Activated T-cell treated with anti-CD3 and anti-CD28 coated beads, Interleukin-2, amount 50 U/mL, for 24 hours (primary cell): ENCODE data around the gene SERTAD1.
"Not testable (repeated sequence)": the region's sequence is repeated elsewhere in the genome, so short reads cannot be mapped to it uniquely, and the experiment has no call there.

Experiments used
- DNase-seq: peaks from one replicate; pipeline ENCODE4 v3.0.0-alpha.2; 2020
- H3K27ac Mint-ChIP-seq: 2 replicates; pipeline ENCODE4 v1.8.0; 2020; ENCODE audit warnings: mild to moderate bottlenecking, mixed read lengths
- H3K27me3 Mint-ChIP-seq: 2 replicates; pipeline ENCODE4 v1.8.0; 2020; ENCODE audit warnings: mixed read lengths
- H3K36me3 Mint-ChIP-seq: 2 replicates; pipeline ENCODE4 v1.8.0; 2020; ENCODE audit warnings: low read depth, mixed read lengths
- H3K4me1 Mint-ChIP-seq: 2 replicates; pipeline ENCODE4 v1.8.0; 2020; ENCODE audit warnings: low read depth, mixed read lengths
- H3K4me3 Mint-ChIP-seq: 2 replicates; pipeline ENCODE4 v1.8.0; 2020; ENCODE audit warnings: mild to moderate bottlenecking, moderate library complexity, mixed read lengths
- H3K9me3 Mint-ChIP-seq: 2 replicates; pipeline ENCODE4 v1.8.0; 2020; ENCODE audit warnings: mixed read lengths

SERTAD1 gene

DNA sequence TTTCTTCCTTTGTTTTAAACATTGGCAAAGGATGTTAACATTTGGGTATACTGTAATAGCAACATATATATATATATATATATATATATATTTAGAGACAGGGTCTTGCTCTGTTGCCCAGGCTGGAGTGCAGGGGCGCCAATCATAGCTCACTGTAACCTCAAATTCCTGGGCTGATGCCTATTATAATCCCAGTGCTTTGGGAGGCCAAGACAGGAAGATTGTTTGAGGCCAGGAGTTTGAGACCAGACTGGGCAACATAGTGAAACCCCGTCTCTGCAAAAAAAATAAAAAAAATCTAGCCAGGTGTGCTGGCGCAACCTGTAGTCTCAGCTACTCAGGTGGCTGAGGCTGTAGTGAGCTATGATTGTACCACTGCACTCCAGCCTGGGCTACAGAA lies 34.4 kb upstream of the SERTAD1 start:
- no peaks in the 10 kb centered on the region for H3K36me3 Mint-ChIP-seq
- no peak overlapping the region for H3K27ac Mint-ChIP-seq
- H3K27me3 Mint-ChIP-seq: no peaks in the 10 kb centered on the region
- H3K9me3 Mint-ChIP-seq: no peaks in the 10 kb centered on the region
- no peak overlapping the region for H3K4me3 Mint-ChIP-seq
- peaks cover 16% of the 10 kb centered on the region for H3K4me1 Mint-ChIP-seq
- no peak for DNase-seq

DNA sequence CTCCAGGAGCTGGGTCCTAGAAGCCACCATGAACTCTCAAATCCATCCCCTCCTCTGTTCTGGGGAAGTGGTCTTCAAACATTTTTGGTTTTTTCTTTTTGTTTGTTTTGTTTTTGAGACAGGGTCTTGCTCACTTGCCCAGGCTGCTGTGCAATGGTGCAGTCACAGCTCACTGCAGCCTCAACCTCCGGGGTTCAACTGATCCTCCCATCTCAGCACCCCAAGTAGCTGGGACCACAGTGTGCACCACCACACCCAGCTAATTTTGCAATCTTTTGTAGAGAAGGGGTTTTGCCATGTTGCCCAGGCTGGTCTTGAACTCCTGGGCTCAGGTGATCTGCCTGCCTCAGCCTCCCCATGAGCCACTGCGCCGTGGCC lies 32.8 kb upstream of the SERTAD1 start:
- peaks cover 5% of the 10 kb centered on the region for H3K4me1 Mint-ChIP-seq
- H3K9me3 Mint-ChIP-seq: no peaks in the 10 kb centered on the region
- H3K27me3 Mint-ChIP-seq: no peaks in the 10 kb centered on the region
- no peak overlapping the region for H3K27ac Mint-ChIP-seq
- DNase-seq: no peak
- H3K36me3 Mint-ChIP-seq: no peaks in the 10 kb centered on the region
- no peak overlapping the region for H3K4me3 Mint-ChIP-seq

DNA sequence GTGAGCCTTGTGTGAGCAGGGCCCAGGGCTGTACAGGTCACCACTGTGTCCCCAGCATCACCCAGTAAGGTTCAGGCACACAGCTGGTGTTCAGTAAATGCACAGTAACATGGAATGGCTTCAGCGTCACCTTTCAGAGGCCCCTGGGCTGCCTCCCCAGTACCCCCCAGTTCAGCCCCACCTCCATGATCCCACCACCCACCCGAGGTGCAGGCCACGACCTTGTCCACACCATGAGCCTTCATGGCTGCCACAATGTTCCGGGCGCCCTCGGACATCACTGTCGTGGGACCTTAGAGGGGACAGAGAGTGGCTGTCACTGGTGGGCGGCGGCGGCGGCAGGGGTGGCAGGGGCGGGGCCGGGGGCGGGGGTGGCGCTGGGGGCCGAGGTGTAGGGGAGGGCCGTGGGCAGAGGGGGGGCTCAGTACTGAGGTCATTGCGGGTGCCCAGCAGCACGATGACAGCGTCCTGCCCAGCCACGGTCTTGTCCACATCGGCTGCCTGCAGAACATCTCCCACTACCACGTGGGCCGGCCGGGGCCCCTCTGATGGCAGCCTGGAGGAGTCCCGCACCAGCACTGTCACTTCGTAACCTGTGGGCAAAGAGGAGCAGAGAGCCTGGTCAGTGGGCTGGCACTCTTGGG lies 32.3 kb upstream of the SERTAD1 start:
- no peak overlapping the region for H3K27ac Mint-ChIP-seq

DNA sequence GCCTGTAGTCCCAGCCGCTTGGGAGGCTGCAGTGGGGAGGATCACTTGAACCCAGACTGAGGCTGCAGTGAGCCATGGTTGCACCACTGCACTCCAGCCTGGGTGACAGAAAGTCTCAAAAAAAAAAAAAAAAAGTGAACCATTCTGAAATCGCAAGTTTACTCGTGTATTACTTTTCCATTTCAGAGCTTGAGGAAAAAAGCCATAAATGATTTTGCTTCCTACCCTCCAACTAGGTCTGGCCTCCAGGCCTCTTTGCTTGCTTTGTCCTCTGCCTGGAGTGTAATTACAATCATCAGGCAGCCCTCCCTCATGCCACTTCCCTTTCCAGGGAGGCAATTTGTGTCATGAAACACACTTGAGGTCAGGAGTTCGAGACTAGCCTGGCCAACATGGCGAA lies 31.3 kb upstream of the SERTAD1 start:
- Mint-ChIP-seq H3K27me3 (no peaks in the 10 kb centered on the region), H3K4me3 (no peak overlapping the region), H3K9me3 (no peaks in the 10 kb centered on the region), H3K4me1 (no peaks in the 10 kb centered on the region), H3K36me3 (no peaks in the 10 kb centered on the region), H3K27ac (no peak overlapping the region)
- DNase-seq: no peak

More for the DNA sequence above, 32.3 kb upstream of the SERTAD1 start:
- Mint-ChIP-seq H3K9me3 (no peaks in the 10 kb centered on the region), H3K27me3 (no peaks in the 10 kb centered on the region), H3K4me3 (no peak overlapping the region), H3K36me3 (no peaks in the 10 kb centered on the region), H3K4me1 (peaks cover 3% of the 10 kb centered on the region)
- no peak for DNase-seq

DNA sequence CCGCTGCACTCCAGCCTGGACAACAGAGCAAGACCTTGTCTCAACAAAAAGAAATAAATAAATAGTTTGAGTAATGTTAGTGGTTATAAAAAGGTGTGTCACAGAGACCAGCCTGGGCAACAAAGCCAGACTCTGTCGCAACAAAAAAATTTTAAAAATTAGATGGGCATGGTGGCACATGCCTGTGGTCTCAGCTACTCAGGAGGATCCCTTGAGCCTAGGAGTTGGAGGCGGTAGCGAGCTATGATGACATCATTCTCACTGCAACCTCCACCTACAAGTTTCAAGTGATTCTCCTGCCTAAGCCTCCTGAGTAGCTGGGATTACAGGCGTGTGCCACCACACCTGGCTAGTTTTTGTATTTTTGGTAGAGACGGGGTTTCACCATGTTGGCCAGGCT lies 28.2 kb upstream of the SERTAD1 start:
- not testable (repeated sequence) for DNase-seq, H3K27me3 Mint-ChIP-seq, H3K9me3 Mint-ChIP-seq, H3K4me1 Mint-ChIP-seq, H3K27ac Mint-ChIP-seq, H3K4me3 Mint-ChIP-seq, H3K36me3 Mint-ChIP-seq

DNA sequence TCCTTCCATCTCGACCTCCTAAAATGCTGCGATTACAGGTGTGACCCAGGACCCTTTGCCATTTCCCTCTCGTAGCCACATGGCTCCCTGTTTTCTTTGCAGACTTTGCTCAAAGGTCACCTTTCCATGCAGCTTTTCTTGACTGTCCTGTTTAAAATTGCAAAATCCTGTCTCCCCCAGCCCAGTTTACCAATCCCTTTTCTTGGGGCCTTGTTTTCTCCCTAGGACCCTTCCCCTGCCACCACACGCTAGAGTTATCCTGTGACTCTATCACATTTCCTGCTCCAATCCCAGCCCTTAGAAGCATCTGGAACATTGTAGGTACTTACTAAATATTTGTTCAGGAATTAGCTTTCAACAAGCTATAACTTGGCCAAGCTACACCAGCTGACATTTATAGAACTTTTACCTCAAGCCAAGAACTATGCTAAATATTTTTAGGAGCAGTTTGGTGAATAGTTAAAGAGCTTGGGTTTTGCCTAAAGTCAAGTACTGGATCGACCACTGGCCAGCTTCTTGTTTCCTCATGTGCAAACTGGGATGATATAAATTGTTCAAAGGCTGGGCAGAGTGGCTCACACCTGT lies 27.5 kb upstream of the SERTAD1 start:
- H3K36me3 Mint-ChIP-seq: peaks cover 3% of the 10 kb centered on the region
- no peak overlapping the region for H3K4me3 Mint-ChIP-seq
- no peak overlapping the region for H3K27ac Mint-ChIP-seq
- no peak for DNase-seq
- no peaks in the 10 kb centered on the region for H3K27me3 Mint-ChIP-seq
- no peaks in the 10 kb centered on the region for H3K4me1 Mint-ChIP-seq
- no peaks in the 10 kb centered on the region for H3K9me3 Mint-ChIP-seq

DNA sequence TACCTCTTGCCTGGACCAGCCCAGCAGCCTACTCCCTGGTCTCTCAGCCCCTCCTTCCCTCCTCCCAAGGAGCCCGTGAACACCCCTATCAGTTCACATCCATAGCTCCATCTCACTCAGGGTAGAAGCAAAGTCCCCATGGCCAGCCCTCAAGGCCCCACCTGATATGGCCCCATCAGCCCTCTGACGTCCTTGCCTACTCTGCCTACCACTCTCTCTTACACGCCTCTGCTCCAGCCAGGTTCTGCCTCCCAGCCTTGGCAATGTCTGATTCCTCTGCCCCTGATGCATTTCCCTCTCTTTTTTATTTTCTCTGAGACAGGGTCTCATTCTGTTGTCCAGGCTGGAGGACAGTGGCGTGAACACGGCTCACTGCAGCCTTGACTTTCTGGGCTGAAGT lies 26.2 kb upstream of the SERTAD1 start:
- no peaks in the 10 kb centered on the region for H3K27me3 Mint-ChIP-seq
- H3K36me3 Mint-ChIP-seq: peaks cover 3% of the 10 kb centered on the region
- no peaks in the 10 kb centered on the region for H3K4me1 Mint-ChIP-seq
- no peak for DNase-seq
- H3K27ac Mint-ChIP-seq: no peak overlapping the region
- no peaks in the 10 kb centered on the region for H3K9me3 Mint-ChIP-seq
- H3K4me3 Mint-ChIP-seq: no peak overlapping the region

DNA sequence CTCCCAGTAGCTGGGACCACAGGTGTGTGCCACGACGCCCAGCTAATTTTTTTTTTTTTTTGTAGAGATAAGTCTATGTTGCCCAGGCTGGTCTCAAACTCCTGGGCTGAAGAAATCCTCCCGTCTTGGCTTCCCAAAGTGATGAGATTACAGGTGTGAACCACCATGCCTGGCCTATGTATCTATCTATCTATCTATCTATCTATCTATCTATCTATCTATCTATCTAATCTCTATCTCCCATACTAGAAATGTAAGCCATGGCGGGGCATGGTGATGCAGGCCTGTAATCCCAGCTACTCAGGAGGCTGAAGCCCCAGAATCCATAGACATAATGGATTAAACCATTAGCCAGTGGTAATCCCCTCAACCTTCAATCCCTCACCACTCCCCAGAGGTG lies 24.9 kb upstream of the SERTAD1 start:
- Mint-ChIP-seq H3K4me1 (no peaks in the 10 kb centered on the region), H3K27me3 (no peaks in the 10 kb centered on the region), H3K36me3 (peaks cover 3% of the 10 kb centered on the region), H3K9me3 (no peaks in the 10 kb centered on the region), H3K27ac (no peak overlapping the region), H3K4me3 (no peak overlapping the region)
- no peak for DNase-seq

DNA sequence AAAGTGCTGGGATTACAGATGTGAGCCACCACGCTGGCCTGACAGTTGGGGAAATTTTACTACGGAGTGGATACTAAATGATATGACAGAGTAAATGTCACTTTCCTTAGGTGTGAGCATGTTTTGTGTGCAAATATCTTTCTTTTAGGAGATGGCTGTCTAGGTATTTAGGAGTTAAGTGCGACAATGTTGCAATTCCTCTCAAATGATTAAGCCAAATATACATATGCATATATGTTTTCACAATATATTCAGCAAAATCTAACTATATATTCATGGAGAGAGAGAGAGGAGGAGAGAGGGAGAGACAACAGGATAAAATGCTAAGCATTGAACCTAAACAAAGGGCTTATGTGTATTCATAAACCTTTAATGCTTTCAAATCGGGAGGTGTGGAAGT lies 23.7 kb upstream of the SERTAD1 start:
- peaks cover 4% of the 10 kb centered on the region for H3K4me1 Mint-ChIP-seq
- no peak overlapping the region for H3K27ac Mint-ChIP-seq
- no peak for DNase-seq
- H3K27me3 Mint-ChIP-seq: no peaks in the 10 kb centered on the region
- H3K36me3 Mint-ChIP-seq: peaks cover 3% of the 10 kb centered on the region
- H3K9me3 Mint-ChIP-seq: no peaks in the 10 kb centered on the region
- no peak overlapping the region for H3K4me3 Mint-ChIP-seq

DNA sequence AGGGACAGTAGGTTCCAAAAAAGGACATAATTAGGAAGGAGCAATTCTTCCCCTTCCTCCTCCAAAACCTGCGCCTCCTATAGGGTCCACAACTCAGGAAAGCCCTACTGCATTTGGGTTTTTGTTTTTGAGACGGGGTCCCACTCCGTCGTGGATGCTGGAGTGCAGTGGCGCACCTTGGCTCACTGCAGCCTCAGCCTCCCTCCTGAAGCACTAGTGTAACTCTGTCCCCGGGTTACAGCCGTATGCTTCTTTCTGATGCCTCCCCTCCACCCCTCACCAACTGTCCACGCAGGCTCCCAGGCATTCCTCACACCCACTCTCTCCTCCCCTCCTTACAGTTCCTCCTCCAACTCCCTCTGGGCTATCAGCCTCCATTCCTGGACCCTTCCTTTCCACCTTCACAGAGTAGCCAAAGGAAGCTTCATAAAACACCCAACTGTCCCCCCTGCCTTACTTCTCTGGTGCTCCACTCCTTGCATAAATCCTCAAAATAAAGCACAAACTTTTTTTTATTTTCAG lies 20.5 kb upstream of the SERTAD1 start:
- H3K27me3 Mint-ChIP-seq: no peaks in the 10 kb centered on the region
- H3K4me1 Mint-ChIP-seq: peaks cover 17% of the 10 kb centered on the region
- no peak overlapping the region for H3K27ac Mint-ChIP-seq

DNA sequence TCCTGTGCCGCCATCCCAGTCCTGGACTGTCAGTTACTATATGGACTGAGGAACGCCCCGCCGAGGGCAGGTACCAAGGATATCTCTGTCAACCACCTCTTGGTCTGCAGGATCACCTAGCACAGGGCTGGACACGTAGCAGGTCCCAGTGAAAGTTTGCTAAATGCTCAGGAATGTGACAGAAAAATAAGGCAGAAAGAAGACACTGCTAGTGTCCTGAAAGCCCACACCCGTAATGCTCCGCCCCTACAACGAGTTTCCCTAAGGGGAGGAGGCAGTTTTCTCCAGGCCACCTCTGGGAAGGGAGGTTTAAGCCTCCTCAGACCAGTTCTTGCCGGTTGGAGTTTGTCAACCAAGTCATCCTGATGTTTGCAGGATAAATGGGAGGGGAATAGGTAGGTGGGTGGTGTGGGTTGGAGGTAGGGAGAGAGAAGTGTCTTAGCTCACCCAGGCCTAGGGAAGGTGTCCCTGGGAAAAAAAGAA lies 20.0 kb upstream of the SERTAD1 start:
- DNase-seq: no peak
- Mint-ChIP-seq H3K4me3 (peak overlapping the region; percentile 41), H3K4me1 (peaks cover 19% of the 10 kb centered on the region), H3K27ac (peak overlapping the region; percentile 37), H3K27me3 (no peaks in the 10 kb centered on the region), H3K9me3 (no peaks in the 10 kb centered on the region), H3K36me3 (peaks cover 25% of the 10 kb centered on the region)

More for the DNA sequence above, 20.5 kb upstream of the SERTAD1 start:
- Mint-ChIP-seq H3K4me3 (no peak overlapping the region), H3K9me3 (no peaks in the 10 kb centered on the region), H3K36me3 (peaks cover 20% of the 10 kb centered on the region)
- DNase-seq: no peak

DNA sequence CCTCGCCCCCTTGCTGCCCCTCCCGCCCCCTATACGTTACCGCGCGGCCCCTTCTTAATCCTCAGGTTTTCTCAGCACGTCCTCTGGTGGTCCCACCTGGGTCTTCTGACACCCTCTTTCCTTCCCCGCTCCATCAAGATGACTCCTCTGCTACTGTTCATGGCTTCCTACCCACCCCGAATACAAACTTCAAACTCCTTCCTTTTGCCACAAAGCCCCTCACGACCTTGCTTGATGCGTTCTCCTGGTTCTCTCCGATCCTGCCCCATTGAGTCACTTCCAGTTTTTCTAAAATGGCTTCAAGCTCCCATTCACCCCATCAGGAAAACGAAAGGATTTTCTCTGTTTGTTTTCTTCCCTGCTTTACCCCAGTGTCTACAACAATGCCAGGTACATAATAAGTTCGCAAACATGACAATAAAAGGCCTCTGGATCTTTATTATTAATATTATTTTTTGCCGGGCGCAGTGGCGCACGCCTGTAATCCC lies 19.1 kb upstream of the SERTAD1 start:
- H3K36me3 Mint-ChIP-seq: peaks cover 30% of the 10 kb centered on the region
- no peaks in the 10 kb centered on the region for H3K27me3 Mint-ChIP-seq
- peaks cover 25% of the 10 kb centered on the region for H3K4me1 Mint-ChIP-seq
- peak overlapping the region; percentile 98 for H3K27ac Mint-ChIP-seq
- no peak for DNase-seq
- peak overlapping the region; percentile 95 for H3K4me3 Mint-ChIP-seq
- no peaks in the 10 kb centered on the region for H3K9me3 Mint-ChIP-seq

DNA sequence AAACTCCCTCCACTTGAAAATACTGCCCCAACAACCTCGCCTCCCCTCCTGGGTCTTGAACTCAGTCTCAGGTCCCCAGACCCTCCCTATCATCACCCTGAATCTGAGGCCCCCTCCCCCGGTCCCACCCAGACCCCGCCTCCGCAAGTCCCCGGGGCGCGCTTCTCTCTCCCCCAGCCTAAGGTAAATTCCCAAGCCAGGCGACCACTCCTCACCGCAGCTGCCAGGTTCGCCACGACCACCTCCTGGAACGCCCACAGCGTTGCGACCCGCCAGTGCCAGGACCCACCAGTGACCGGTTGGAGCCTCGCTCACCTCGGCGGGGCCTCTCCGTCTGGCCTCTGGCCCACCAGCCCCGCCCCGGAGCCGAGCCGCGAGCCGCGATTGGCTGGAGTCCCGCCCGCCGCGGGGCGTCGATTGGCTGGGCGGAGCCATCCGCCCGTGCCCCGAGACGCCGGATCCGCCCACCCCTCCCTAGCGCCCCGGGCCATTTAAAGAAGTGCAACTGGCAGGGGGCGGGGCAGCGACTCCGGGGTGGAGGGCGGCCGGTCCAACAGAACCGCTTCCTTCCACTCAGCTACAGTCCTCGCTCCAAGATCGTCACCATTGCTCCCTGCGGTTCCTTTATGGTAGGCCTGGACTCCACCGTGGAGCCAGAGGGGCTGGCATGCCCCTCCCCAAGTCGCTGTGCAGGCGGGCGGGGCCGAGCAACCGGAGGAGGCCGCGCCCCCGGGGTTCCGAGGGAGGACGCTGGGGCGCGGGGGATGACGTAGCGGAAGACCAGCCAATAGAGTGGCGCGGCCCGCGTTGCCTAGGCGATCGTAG lies 18.4 kb upstream of the SERTAD1 start, which contains the start of gene SERTAD3:
Gene SERTAD3 (minus strand): TSS at position 336 of the 825 bp plus-strand sequence. CDS start 2,255 bp downstream, outside the sequence.
- Mint-ChIP-seq H3K9me3 (no peaks in the 10 kb centered on the region), H3K27ac (peak within 1 kb of the TSS; percentile 98), H3K27me3 (no peaks in the 10 kb centered on the region), H3K4me3 (peak within 1 kb of the TSS; percentile 95), H3K36me3 (peaks cover 27% of the 10 kb centered on the region), H3K4me1 (peaks cover 25% of the 10 kb centered on the region)
- DNase-seq: peak; percentile 98

DNA sequence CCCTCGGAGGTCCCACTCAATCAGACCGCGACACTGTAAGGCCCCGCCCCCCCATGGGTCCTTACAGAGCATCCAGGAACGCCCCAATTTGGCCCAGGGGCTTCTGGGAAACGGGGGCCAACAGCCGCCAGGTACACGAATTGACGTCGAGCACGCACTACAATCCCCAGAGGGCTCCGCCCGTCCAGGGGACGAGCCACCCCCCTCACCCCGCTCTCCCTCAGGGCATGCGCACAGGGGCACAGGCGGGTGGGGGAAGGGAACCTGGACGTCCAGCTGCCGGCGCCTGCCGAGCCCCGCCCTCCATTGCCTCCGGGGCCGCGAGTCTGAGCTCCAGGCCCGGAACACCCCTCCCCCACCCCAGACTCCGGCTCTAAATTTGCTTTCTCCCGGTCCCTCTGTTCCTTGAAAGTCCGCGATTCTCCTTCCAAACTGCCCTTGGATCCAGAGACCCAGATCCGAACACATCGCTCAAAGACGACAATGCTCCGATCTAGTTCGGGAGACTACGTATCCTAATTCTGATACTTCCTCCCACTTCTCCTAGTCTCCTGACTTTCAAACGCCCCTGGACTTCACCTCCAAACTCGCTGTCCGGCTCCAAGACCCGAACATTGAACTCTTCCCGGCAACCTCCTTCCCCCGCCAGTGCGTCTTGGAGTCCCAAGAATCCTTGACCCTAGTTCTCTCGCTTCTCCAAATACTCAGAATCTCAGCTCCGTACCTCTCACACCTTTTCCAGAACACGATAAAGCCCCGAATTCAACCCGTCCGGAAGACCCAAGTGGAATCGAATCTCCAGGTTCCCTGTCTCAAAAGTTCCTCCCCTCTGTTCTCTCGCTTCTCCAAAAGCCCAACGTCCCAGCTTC lies 17.6 kb upstream of the SERTAD1 start:
- H3K27ac Mint-ChIP-seq: peak overlapping the region; percentile 98
- no peaks in the 10 kb centered on the region for H3K9me3 Mint-ChIP-seq
- H3K4me3 Mint-ChIP-seq: peak overlapping the region; percentile 95
- peaks cover 25% of the 10 kb centered on the region for H3K4me1 Mint-ChIP-seq
- H3K36me3 Mint-ChIP-seq: peaks cover 27% of the 10 kb centered on the region
- no peaks in the 10 kb centered on the region for H3K27me3 Mint-ChIP-seq
- peak; percentile 98 for DNase-seq
